Body of pancreas (tissue), 4 donors: ENCODE measurements around the gene CHRM2.

Source experiments
- POLR2A ChIP-seq, 3 donors: fragments of 450-650 bp; IDR thresholded peaks; one replicate each; pipeline ENCODE4 v1.6.1; 2016; ENCODE audit warnings: antibody characterized with exemption in 3 of 3, mild to moderate bottlenecking in 2 of 3
- TF ChIP-seq, protein P1 (sequence below), 7 experiments: fragments of 450-650 bp in 4 of 7; fragments of 200-600 bp in 3 of 7; sonication (generic) in 3 of 7; IDR thresholded peaks; one replicate each; pipeline ENCODE4 v1.5.1; 2016 to 2019; ENCODE audit warnings: antibody characterized with exemption in 7 of 7

DNA sequence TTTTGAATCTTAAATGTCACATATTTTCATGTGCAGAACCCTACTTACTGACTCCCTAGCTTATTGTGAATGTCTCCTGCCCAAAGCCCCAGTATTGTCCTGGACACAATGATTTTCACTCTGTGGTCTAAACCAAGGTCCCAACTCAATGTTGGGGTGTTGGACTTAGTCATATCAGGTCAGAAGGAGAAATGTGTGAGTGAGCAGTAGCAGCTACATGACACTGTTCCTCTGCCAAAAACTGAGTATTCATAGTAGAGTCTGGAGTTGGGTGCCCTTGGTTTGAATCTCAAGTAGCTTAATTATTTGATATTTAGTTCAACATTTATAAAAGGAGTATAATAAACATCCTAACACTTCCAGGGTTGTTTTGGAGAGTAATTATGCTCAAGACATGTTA, 141.0 kb downstream of the CHRM2 start:
- TF ChIP-seq, protein P1, sequence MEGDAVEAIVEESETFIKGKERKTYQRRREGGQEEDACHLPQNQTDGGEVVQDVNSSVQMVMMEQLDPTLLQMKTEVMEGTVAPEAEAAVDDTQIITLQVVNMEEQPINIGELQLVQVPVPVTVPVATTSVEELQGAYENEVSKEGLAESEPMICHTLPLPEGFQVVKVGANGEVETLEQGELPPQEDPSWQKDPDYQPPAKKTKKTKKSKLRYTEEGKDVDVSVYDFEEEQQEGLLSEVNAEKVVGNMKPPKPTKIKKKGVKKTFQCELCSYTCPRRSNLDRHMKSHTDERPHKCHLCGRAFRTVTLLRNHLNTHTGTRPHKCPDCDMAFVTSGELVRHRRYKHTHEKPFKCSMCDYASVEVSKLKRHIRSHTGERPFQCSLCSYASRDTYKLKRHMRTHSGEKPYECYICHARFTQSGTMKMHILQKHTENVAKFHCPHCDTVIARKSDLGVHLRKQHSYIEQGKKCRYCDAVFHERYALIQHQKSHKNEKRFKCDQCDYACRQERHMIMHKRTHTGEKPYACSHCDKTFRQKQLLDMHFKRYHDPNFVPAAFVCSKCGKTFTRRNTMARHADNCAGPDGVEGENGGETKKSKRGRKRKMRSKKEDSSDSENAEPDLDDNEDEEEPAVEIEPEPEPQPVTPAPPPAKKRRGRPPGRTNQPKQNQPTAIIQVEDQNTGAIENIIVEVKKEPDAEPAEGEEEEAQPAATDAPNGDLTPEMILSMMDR (IDR thresholded peaks at IDR 0.05), result no peak
- TF ChIP-seq POLR2A (IDR thresholded peaks at IDR 0.05), result no peak
